SH-SY5Y (cell line): Measurements from ENCODE around the gene LRBA.

Experiments used
- GATA2 ChIP-seq: IDR thresholded peaks from 2 replicates; pipeline ENCODE4 v1.6.1; 2011; ENCODE audit warnings: mild to moderate bottlenecking, low read depth, low read length
- GATA3 ChIP-seq: IDR thresholded peaks from 2 replicates; pipeline ENCODE4 v1.6.1; 2011; ENCODE audit warnings: low read depth, mild to moderate bottlenecking, low read length, moderate library complexity

DNA sequence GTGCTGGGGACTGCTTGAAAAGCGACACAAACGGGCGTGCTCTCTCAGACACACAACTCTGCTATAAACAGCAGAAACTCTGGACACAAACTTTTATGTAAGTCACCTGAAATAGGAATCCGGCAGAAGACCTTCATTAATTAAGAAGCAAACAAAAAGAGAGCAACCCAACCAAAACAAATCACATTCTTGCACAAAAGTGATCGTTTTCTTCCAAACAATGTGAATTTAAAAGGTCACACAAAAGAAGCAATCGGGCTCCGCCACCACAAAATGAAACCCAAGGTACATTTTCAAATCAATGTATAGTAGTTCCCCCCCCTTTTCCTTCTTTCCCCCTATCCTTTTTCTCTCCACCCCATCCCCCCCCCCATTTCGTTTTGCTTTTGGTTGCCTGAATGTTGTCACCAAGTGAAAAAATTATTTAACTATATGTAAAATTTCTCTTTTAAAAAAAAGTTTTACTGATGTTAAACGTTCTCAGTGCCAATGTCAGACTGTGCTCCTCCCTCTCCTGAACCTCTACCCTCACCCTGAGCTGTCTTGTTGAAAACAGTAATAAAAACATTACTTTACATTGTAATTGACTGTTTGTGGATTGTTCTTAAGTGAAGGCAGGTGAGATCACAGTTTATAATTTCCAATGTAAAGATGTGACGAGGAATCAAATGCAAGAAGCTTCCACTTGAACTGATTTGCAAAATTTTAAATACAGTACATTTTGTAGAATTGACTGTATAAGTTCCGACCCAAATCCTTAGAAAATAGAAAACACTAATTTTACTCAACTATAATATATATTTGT is 430.8 kb downstream of the LRBA start:
- no peak for TF ChIP-seq GATA2
- no peak for TF ChIP-seq GATA3
